IMR-90 (cell line): ENCODE measurements around the gene CEBPA. TPM values are rescaled to one million over a fixed set of nuclear protein-coding genes. Genes with fewer than 3 reads are reported as not detected.

Experiments used
- ATAC-seq: fragments of 200-7000 bp; cut with Tn5 transposase; 2 replicates; pipeline ENCODE4 v1.9.1; 2020; ENCODE audit warnings: low read depth, mild to moderate bottlenecking, moderate library complexity
- BruUV-seq: library from RNA; stranded (reverse); fragments of 400-500 nt; replicated peaks from 2 replicates; lab custom pipeline; 2021; lab: Mats Ljungman, UMichigan
- CTCF ChIA-PET: fragments of 300-600 bp; formaldehyde crosslinking; extraction: SDS; loops from one replicate; lab custom pipeline; 2021; ENCODE audit warnings: antibody characterized with exemption; lab: Yijun Ruan, JAX
- POLR2A ChIA-PET: fragments of 300-600 bp; sonication (Branson Sonifier 250); formaldehyde crosslinking; loops from one replicate; lab custom pipeline; 2022; ENCODE audit warnings: antibody characterized with exemption; ENCODE audit not compliant: unreplicated experiment; lab: Charles Lee
- DNase-seq: peaks from one replicate; pipeline ENCODE4 v3.0.0; 2013
- H2AFZ ChIP-seq: replicated peaks from 2 replicates; pipeline ENCODE3; 2013; ENCODE audit warnings: low read length, mild to moderate bottlenecking; ENCODE audit not compliant: poor library complexity
- H2AK5ac ChIP-seq: 2 replicates; pipeline ENCODE4 v1.6.1; 2013; ENCODE audit warnings: low read depth, low read length, inconsistent platforms
- H2AK9ac ChIP-seq: replicated peaks from 2 replicates; pipeline ENCODE3; 2013; ENCODE audit warnings: mild to moderate bottlenecking, low read depth, low read length, moderate library complexity; ENCODE audit not compliant: poor library complexity
- H2BK120ac ChIP-seq: 2 replicates; pipeline ENCODE4 v1.6.1; 2013; ENCODE audit warnings: low read depth, low read length, inconsistent platforms
- H2BK15ac ChIP-seq: 3 replicates; pipeline ENCODE4 v1.6.1; 2013; ENCODE audit warnings: low read depth, low read length, inconsistent platforms
- H2BK20ac ChIP-seq: 2 replicates; pipeline ENCODE4 v1.6.1; 2013; ENCODE audit warnings: low read depth, mild to moderate bottlenecking, inconsistent platforms, low read length, moderate library complexity
- H2BK5ac ChIP-seq: 2 replicates; pipeline ENCODE4 v1.6.1; 2013; ENCODE audit warnings: mild to moderate bottlenecking, low read depth, low read length, inconsistent platforms; ENCODE audit not compliant: poor library complexity, severe bottlenecking
- H3K14ac ChIP-seq: replicated peaks from 2 replicates; pipeline ENCODE4 v1.6.1; 2013; ENCODE audit warnings: low read depth, low read length, inconsistent platforms
- H3K18ac ChIP-seq: 2 replicates; pipeline ENCODE4 v1.6.1; 2013; ENCODE audit warnings: low read depth, low read length, control low read depth
- H3K23ac ChIP-seq: 2 replicates; pipeline ENCODE4 v1.6.1; 2013; ENCODE audit warnings: low read depth, low read length, inconsistent platforms
- H3K27ac ChIP-seq: 2 replicates; pipeline ENCODE4 v1.5.1; 2013; ENCODE audit warnings: mild to moderate bottlenecking, control low read depth, low read length; ENCODE audit not compliant: insufficient read depth
- H3K27me3 ChIP-seq: 2 replicates; pipeline ENCODE4 v1.6.1; 2013; ENCODE audit warnings: low read length; ENCODE audit not compliant: control insufficient read depth, insufficient read depth
- H3K36me3 ChIP-seq: 2 replicates; pipeline ENCODE4 v1.6.1; 2013; ENCODE audit warnings: low read length, mixed read lengths; ENCODE audit not compliant: control insufficient read depth, insufficient read depth
- H3K4ac ChIP-seq: 2 replicates; pipeline ENCODE4 v1.6.1; 2013; ENCODE audit warnings: low read depth, low read length, inconsistent platforms
- H3K4me1 ChIP-seq: 2 replicates; pipeline ENCODE4 v1.6.1; 2013; ENCODE audit warnings: low read length, mixed read lengths; ENCODE audit not compliant: control insufficient read depth, insufficient read depth
- H3K4me2 ChIP-seq: 2 replicates; pipeline ENCODE4 v1.6.1; 2013; ENCODE audit warnings: low read depth, mild to moderate bottlenecking, control low read depth, low read length, moderate library complexity
- H3K4me3 ChIP-seq: 2 replicates; pipeline ENCODE4 v1.5.1; 2013; ENCODE audit warnings: low read depth, mild to moderate bottlenecking, control low read depth, low read length, moderate library complexity; ENCODE audit not compliant: insufficient read depth
- H3K56ac ChIP-seq: 2 replicates; pipeline ENCODE4 v1.6.1; 2013; ENCODE audit warnings: low read length, inconsistent platforms; ENCODE audit not compliant: insufficient read depth; ENCODE audit errors: extremely low read depth
- H3K79me1 ChIP-seq, 2 experiments: 2 replicates each; pipeline ENCODE4 v1.6.1; 2013; ENCODE audit warnings: low read length in 2 of 2, inconsistent platforms in 1 of 2, low read depth in 1 of 2
- H3K9ac ChIP-seq: 2 replicates; pipeline ENCODE4 v1.6.1; 2013; ENCODE audit warnings: low read depth, low read length, control low read depth
- H3K9me1 ChIP-seq: 2 replicates; pipeline ENCODE4 v1.6.1; 2013; ENCODE audit warnings: low read length, inconsistent platforms; ENCODE audit not compliant: insufficient read depth
- H3K9me3 ChIP-seq: 2 replicates; pipeline ENCODE4 v1.6.1; 2013; ENCODE audit warnings: low read length; ENCODE audit not compliant: control insufficient read depth, insufficient read depth
- H4K20me1 ChIP-seq: 2 replicates; pipeline ENCODE4 v1.6.1; 2013; ENCODE audit warnings: low read length, inconsistent platforms; ENCODE audit not compliant: insufficient read depth
- H4K5ac ChIP-seq: 2 replicates; pipeline ENCODE4 v1.6.1; 2013; ENCODE audit warnings: mild to moderate bottlenecking, low read depth, low read length, control low read depth
- H4K8ac ChIP-seq, 2 experiments: 2 replicates each; pipeline ENCODE4 v1.6.1; 2013; ENCODE audit warnings: low read depth in 2 of 2, low read length in 2 of 2, control low read depth in 1 of 2, inconsistent platforms in 1 of 2
- H4K91ac ChIP-seq: 2 replicates; pipeline ENCODE4 v1.6.1; 2013; ENCODE audit warnings: low read depth, low read length, inconsistent platforms; ENCODE audit not compliant: insufficient read depth
- BHLHE40 ChIP-seq: fragments of 150-350 bp; IDR thresholded peaks from 2 replicates; pipeline ENCODE4 v1.6.1; 2016; ENCODE audit warnings: mild to moderate bottlenecking, low read depth, low read length
- CEBPB ChIP-seq: IDR thresholded peaks from 2 replicates; pipeline ENCODE4 v1.6.1; 2012; ENCODE audit warnings: low read depth, low read length, improper control_type of control experiment
- CHD1 ChIP-seq: IDR thresholded peaks from 2 replicates; pipeline ENCODE4 v1.6.1; 2012; ENCODE audit warnings: low read depth, low read length, improper control_type of control experiment
- FOS ChIP-seq: fragments of 150-350 bp; IDR thresholded peaks from 2 replicates; pipeline ENCODE4 v1.6.1; 2016; ENCODE audit warnings: low read depth, low read length
- MAFK ChIP-seq: IDR thresholded peaks from 2 replicates; pipeline ENCODE4 v1.6.1; 2012; ENCODE audit warnings: low read depth, low read length, improper control_type of control experiment
- MAZ ChIP-seq: IDR thresholded peaks from 2 replicates; pipeline ENCODE4 v1.6.1; 2012; ENCODE audit warnings: low read depth, mild to moderate bottlenecking, low read length, improper control_type of control experiment, moderate library complexity, borderline replicate concordance
- MXI1 ChIP-seq: IDR thresholded peaks from 2 replicates; pipeline ENCODE4 v1.6.1; 2012; ENCODE audit warnings: low read depth, mild to moderate bottlenecking, low read length, moderate library complexity, borderline replicate concordance
- POLR2A ChIP-seq: IDR thresholded peaks from 2 replicates; pipeline ENCODE4 v1.6.1; 2012; ENCODE audit warnings: mild to moderate bottlenecking, low read depth, low read length
- RAD21 ChIP-seq: IDR thresholded peaks from 2 replicates; pipeline ENCODE4 v1.6.1; 2012; ENCODE audit warnings: low read length, improper control_type of control experiment
- RCOR1 ChIP-seq: IDR thresholded peaks from 2 replicates; pipeline ENCODE4 v1.6.1; 2012; ENCODE audit warnings: mild to moderate bottlenecking, low read length, improper control_type of control experiment; ENCODE audit not compliant: insufficient replicate concordance
- RFX5 ChIP-seq: IDR thresholded peaks from 2 replicates; pipeline ENCODE4 v1.8.0; 2012; ENCODE audit warnings: low read depth, mild to moderate bottlenecking, low read length, moderate library complexity
- SMC3 ChIP-seq: fragments of 150-350 bp; IDR thresholded peaks from 2 replicates; pipeline ENCODE4 v1.6.1; 2016; ENCODE audit warnings: low read depth, mild to moderate bottlenecking, antibody characterized with exemption, low read length, moderate library complexity
- USF2 ChIP-seq: fragments of 150-350 bp; IDR thresholded peaks from 2 replicates; pipeline ENCODE4 v1.6.1; 2017; ENCODE audit warnings: mild to moderate bottlenecking, antibody characterized with exemption, low read length, low read depth
- WGBS, 2 experiments: methylation state at CpG; one replicate each; pipeline versions ENCODE4 v1.1.5 to v1.1.7; 2013; ENCODE audit warnings: missing lambda C conversion rate in 2 of 2; ENCODE audit not compliant: insufficient read length in 1 of 2; ENCODE audit errors: extremely low coverage in 2 of 2; 5-methylcytosine and 5-hydroxymethylcytosine counted together
- dilution Hi-C: fragments of 300-500 bp; cut with HindIII; formaldehyde crosslinking; loops from one replicate; pipeline ENCODE4 v1.14.3; 2018; ENCODE audit warnings: low sequenced_read_pairs; ENCODE audit not compliant: unreplicated experiment
- in situ Hi-C: fragments of 300-500 bp; cut with MboI; formaldehyde crosslinking; loops from 3 replicates; pipeline ENCODE4 v1.14.3; 2019; ENCODE audit warnings: low sequenced_read_pairs, inconsistent platforms, mixed read lengths
- intact Hi-C: fragments of 100-400 bp; cut with micrococcal nuclease; formaldehyde crosslinking; loops from 2 replicates; pipeline ENCODE4 v1.10.0; 2022
- polyA plus RNA-seq, 3 experiments: library from polyadenylated mRNA; depleted of rRNA; stranded (reverse); fragments of >200 nt; gene quantifications; 2 replicates each; pipeline ENCODE4 v1.2.3, GENCODE V29; 2012; ENCODE audit warnings: low replicate concordance in 1 of 3
- total RNA-seq: library from RNA; depleted of rRNA; stranded (reverse); fragments of >200 nt; gene quantifications from 2 replicates; pipeline ENCODE4 v1.2.3, GENCODE V29; 2012

Gene CEBPA
- total and polyA plus RNA-seq, 2 of the 4 experiments (the other 2 are of a cell fraction): under 0.01 to 0.09 TPM

- H3K9me3 ChIP-seq: no peaks in the 10 kb centered on the region
- in situ Hi-C loops: no loop called here
- no peak for ATAC-seq
- dilution Hi-C loops: no loop called here
- H3K27me3 ChIP-seq: peaks cover 12% of the 10 kb centered on the region
- no peak overlapping the region for H2BK5ac ChIP-seq
- no peak overlapping the region for H3K4me3 ChIP-seq
- no peaks in the 10 kb centered on the region for H3K36me3 ChIP-seq
- no peak overlapping the region for H2AK5ac ChIP-seq
- no peaks in the 10 kb centered on the region for H3K4me1 ChIP-seq
- no peak overlapping the region for H3K4me2 ChIP-seq
- ChIA-PET POLR2A (no interaction called here), CTCF (no interaction called here)
- WGBS, 2 experiments: 47% methylated on average over 2 of the region's 4 CpGs; no CpG with 5 or more reads in 1 of the 2 experiments
- H4K8ac ChIP-seq: no peak overlapping the region
- no peaks in the 10 kb centered on the region for H4K20me1 ChIP-seq
- TF ChIP-seq RAD21 (no peak), MAZ (no peak), USF2 (no peak), MXI1 (no peak), CHD1 (no peak), FOS (no peak), BHLHE40 (no peak), POLR2A (no peak), RFX5 (no peak), MAFK (no peak), SMC3 (no peak), CEBPB (no peak), RCOR1 (no peak)
- H3K9ac ChIP-seq: no peak overlapping the region
- intact Hi-C loops: no loop called here
- no peak overlapping the region for H3K14ac ChIP-seq
- no TSS peak for BruUV-seq
- H3K23ac ChIP-seq: no peak overlapping the region
- H3K56ac ChIP-seq: no peak overlapping the region
- no peak overlapping the region for H2BK120ac ChIP-seq
- DNase-seq: no peak
- no peak overlapping the region for H3K4ac ChIP-seq
- no peak overlapping the region for H2AK9ac ChIP-seq
- H3K27ac ChIP-seq: no peak overlapping the region
- H2BK15ac ChIP-seq: no peak overlapping the region
- H4K5ac ChIP-seq: no peak overlapping the region
- H3K9me1 ChIP-seq: 0 out of 2 replicates have a peak, but pooled peaks cover 12% of the 10 kb centered on the region
- no peaks in the 10 kb centered on the region for H3K79me1 ChIP-seq
- H4K91ac ChIP-seq: no peak overlapping the region
- no peak overlapping the region for H2BK20ac ChIP-seq
- no peak overlapping the region for H3K18ac ChIP-seq
- no peak overlapping the region for H2AFZ ChIP-seq
These were observed 49.8 kb downstream of the CEBPA start for GRCh38 chr19:33252418-33252962.
